Measurements from ENCODE around the gene XDH. TPM values are rescaled to one million over a fixed set of nuclear protein-coding genes. Genes with fewer than 3 reads are reported as not detected.

Gene XDH
- polyA plus RNA-seq, 1 of the 3 experiments (the other 2 are of a cell fraction) = 0.33 TPM

GRCh38 chr2:31382452-31383120, 32.0 kb downstream of the XDH start:
- no peaks in the 10 kb centered on the region for H4K20me1 ChIP-seq (ENCODE audit: insufficient read depth)
- CTCF ChIA-PET = interaction anchor here (0.6 to 1.2 kb wide), 3 partner anchors 10 to 1222 kb away, joined by 3 to 4 read pairs (median 3); no protein-coding TSS in a partner anchor
- POLR2A ChIA-PET = no interaction called here
- peaks cover 23% of the 10 kb centered on the region for H3F3A ChIP-seq (replicated peaks; ENCODE audit: insufficient read depth)
- TF ChIP-seq ZBTB33 (IDR thresholded peaks at IDR 0.05; ENCODE audit: borderline replicate concordance, low read depth) (0 out of 2 replicates have a peak, but pooled peaks have one; percentile 5), TCF12 (IDR thresholded peaks at IDR 0.05) (no peak; the same call in 1 of the 2 replicates), FOXM1 (IDR thresholded peaks at IDR 0.05; ENCODE audit: low read depth) (peak; percentile 27; the same call in 1 of the 2 replicates), JUND (IDR thresholded peaks at IDR 0.05) (peak; percentile 33; the same call in 1 of the 2 replicates)
- 64% methylated on average over 7 of the region's 8 CpGs for WGBS (ENCODE audit: low lambda C conversion rate)
- H3K79me2 ChIP-seq (ENCODE audit: insufficient read depth) = no peaks in the 10 kb centered on the region
- no peaks in the 10 kb centered on the region for H3K36me3 ChIP-seq (replicated peaks in 1 of 2; ENCODE audit: control insufficient read depth in 1 of 2, insufficient read depth in 2 of 2, low read length in 1 of 2)
- H3K4me1 ChIP-seq (ENCODE audit: control insufficient read depth in 1 of 2, insufficient read depth in 2 of 2, low read depth in 1 of 2, low read length in 1 of 2) = peaks cover 0 to 28% of the 10 kb centered on the region in 2 experiments; a peak in 2 of 4 replicates
- DNase-seq = no peak
- H3K9me2 ChIP-seq = no peaks in the 10 kb centered on the region
- H3K4me2 ChIP-seq = peak overlapping the region; percentile 17; the same call in 1 of the 2 replicates
- H3K27me3 ChIP-seq (ENCODE audit: insufficient read depth) = no peaks in the 10 kb centered on the region
- H3K27ac ChIP-seq (ENCODE audit: low read depth in 2 of 2, low read length in 1 of 2) = peak overlapping the region in 1 of 2 experiments; percentile 92; a peak in 2 of 4 replicates
- peak overlapping the region; percentile 10; the same call in 1 of the 2 replicates for H2AFZ ChIP-seq (ENCODE audit: low read depth)
- H3K4me3 ChIP-seq (ENCODE audit: low read depth in 2 of 2, low read length in 1 of 2) = no peak overlapping the region
- peak overlapping the region; percentile 76; the same call in 1 of the 2 replicates for H3K9ac ChIP-seq
- H3K9me3 ChIP-seq = no peaks in the 10 kb centered on the region

- DNase-seq = no peak
- CTCF ChIA-PET = interaction anchor here (0.6 to 1.2 kb wide), 2 partner anchors 11 to 1221 kb away, joined by 3 to 4 read pairs; no protein-coding TSS in a partner anchor
- POLR2A ChIA-PET = no interaction called here
These were observed 32.9 kb downstream of the XDH start for GRCh38 chr2:31381601-31382000.

More at GRCh38 chr2:31381601-31382000, 32.9 kb downstream of the XDH start:
- TF ChIP-seq FOXM1 (IDR thresholded peaks at IDR 0.05; ENCODE audit: low read depth) (no peak), PBX3 (IDR thresholded peaks at IDR 0.05) (no peak), RXRA (IDR thresholded peaks at IDR 0.05; ENCODE audit: borderline replicate concordance, low read depth) (no peak), EZH2phosphoT487 (IDR thresholded peaks at IDR 0.05; ENCODE audit: borderline replicate concordance, low read depth) (no peak)
- H2AFZ ChIP-seq (ENCODE audit: low read depth) = 0 out of 2 replicates have a peak overlapping the region, but pooled peaks have one; percentile 19
- peaks cover 0 to 28% of the 10 kb centered on the region in 2 experiments; a peak in 2 of 4 replicates for H3K4me1 ChIP-seq (ENCODE audit: control insufficient read depth in 1 of 2, insufficient read depth in 2 of 2, low read depth in 1 of 2, low read length in 1 of 2)
- H3K4me2 ChIP-seq = no peak overlapping the region
- no peaks in the 10 kb centered on the region for H3K9me2 ChIP-seq
- H3K9me3 ChIP-seq = no peaks in the 10 kb centered on the region
- 72% methylated on average over 6 of the region's 6 CpGs for WGBS (ENCODE audit: low lambda C conversion rate)
- H3K9ac ChIP-seq = no peak overlapping the region
- no peaks in the 10 kb centered on the region for H4K20me1 ChIP-seq (ENCODE audit: insufficient read depth)
- H3K36me3 ChIP-seq (replicated peaks in 1 of 2; ENCODE audit: control insufficient read depth in 1 of 2, insufficient read depth in 2 of 2, low read length in 1 of 2) = no peaks in the 10 kb centered on the region
- H3K79me2 ChIP-seq (ENCODE audit: insufficient read depth) = no peaks in the 10 kb centered on the region
- no peak overlapping the region for H3K27ac ChIP-seq (ENCODE audit: low read depth in 2 of 2, low read length in 1 of 2)
- no peak overlapping the region for H3K4me3 ChIP-seq (ENCODE audit: low read depth in 2 of 2, low read length in 1 of 2)
- H3F3A ChIP-seq (replicated peaks; ENCODE audit: insufficient read depth) = peaks cover 23% of the 10 kb centered on the region
- no peaks in the 10 kb centered on the region for H3K27me3 ChIP-seq (ENCODE audit: insufficient read depth)

All from SK-N-SH (cell line).